ENCODE measurements around the gene PEX1. TPM values are rescaled to one million over a fixed set of nuclear protein-coding genes. Genes with fewer than 3 reads are reported as not detected.

PEX1 gene
- total and polyA plus RNA-seq, 2 of the 13 experiments (the other 11 are each of a cell fraction or from before 2014, with no cell fraction given) = 16.6 to 22.4 TPM

DNA sequence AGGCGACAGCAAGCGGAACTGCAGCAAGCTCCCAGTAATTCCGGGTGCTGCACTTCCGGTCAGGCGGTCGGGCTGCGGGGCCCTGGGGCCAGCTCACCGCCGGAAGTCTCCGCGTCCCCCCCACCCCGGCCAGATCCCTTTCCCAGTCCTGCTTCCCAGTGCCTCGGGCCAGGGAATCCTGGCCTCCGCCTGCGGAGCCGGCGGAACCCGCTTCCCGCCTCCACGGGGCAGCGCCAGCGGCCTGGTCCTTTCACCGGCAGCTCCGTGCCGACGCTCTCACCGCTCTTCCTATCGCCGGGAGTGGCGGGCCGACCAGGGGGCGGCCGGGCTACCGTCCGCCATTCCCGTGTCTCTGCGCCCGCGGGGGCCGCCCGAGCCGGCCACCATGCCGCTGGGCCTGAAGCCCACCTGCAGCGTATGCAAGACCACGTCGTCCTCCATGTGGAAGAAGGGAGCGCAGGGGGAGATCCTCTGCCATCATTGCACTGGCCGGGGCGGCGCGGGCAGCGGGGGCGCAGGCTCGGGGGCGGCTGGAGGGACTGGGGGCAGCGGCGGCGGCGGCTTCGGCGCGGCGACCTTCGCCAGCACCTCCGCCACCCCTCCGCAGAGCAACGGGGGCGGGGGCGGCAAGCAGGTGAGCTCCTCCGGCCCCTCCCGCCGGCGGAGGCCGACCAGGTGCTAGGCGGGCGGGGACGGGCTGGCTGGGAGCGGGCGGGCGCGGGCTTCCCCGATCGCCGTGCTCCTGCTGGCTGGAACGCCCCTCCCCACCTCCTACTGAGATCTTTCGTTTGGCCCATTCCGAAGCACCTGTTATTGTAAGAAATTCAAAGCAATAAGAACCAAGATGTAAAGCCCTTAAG is 80.7 kb downstream of the PEX1 start, which contains the start of gene GATAD1 (continued):
- TF ChIP-seq, protein P1, sequence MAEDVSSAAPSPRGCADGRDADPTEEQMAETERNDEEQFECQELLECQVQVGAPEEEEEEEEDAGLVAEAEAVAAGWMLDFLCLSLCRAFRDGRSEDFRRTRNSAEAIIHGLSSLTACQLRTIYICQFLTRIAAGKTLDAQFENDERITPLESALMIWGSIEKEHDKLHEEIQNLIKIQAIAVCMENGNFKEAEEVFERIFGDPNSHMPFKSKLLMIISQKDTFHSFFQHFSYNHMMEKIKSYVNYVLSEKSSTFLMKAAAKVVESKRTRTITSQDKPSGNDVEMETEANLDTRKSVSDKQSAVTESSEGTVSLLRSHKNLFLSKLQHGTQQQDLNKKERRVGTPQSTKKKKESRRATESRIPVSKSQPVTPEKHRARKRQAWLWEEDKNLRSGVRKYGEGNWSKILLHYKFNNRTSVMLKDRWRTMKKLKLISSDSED (CRISPR knock-in tag; IDR thresholded peaks at IDR 0.05) = no peak
- TF ChIP-seq GFI1 (CRISPR knock-in tag; IDR thresholded peaks at IDR 0.05; ENCODE audit: borderline replicate concordance) = peak; percentile 74
- TF ChIP-seq SNAPC2 (CRISPR knock-in tag; IDR thresholded peaks at IDR 0.05) = no peak
- no peak for TF ChIP-seq MBNL3 (CRISPR knock-in tag; conservative IDR thresholded peaks at IDR 0.05)
- TF ChIP-seq, protein P2, sequence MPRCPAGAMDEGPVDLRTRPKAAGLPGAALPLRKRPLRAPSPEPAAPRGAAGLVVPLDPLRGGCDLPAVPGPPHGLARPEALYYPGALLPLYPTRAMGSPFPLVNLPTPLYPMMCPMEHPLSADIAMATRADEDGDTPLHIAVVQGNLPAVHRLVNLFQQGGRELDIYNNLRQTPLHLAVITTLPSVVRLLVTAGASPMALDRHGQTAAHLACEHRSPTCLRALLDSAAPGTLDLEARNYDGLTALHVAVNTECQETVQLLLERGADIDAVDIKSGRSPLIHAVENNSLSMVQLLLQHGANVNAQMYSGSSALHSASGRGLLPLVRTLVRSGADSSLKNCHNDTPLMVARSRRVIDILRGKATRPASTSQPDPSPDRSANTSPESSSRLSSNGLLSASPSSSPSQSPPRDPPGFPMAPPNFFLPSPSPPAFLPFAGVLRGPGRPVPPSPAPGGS (CRISPR knock-in tag; IDR thresholded peaks at IDR 0.05) = no peak
- TF ChIP-seq, protein P3, sequence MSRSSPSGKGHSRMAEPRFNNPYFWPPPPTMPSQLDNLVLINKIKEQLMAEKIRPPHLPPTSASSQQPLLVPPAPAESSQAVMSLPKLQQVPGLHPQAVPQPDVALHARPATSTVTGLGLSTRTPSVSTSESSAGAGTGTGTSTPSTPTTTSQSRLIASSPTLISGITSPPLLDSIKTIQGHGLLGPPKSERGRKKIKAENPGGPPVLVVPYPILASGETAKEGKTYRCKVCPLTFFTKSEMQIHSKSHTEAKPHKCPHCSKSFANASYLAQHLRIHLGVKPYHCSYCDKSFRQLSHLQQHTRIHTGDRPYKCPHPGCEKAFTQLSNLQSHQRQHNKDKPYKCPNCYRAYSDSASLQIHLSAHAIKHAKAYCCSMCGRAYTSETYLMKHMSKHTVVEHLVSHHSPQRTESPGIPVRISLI (CRISPR knock-in tag; IDR thresholded peaks at IDR 0.05; ENCODE audit: borderline replicate concordance) = 0 out of 2 replicates have a peak, but pooled peaks have one; percentile 33
- TF ChIP-seq ZNF562 (CRISPR knock-in tag; IDR thresholded peaks at IDR 0.05; ENCODE audit: borderline replicate concordance) = no peak
- TF ChIP-seq HDAC1 (CRISPR knock-in tag; IDR thresholded peaks at IDR 0.05) = no peak
- TF ChIP-seq KDM6A (CRISPR knock-in tag; IDR thresholded peaks at IDR 0.05; ENCODE audit: low read depth) = no peak
- TF ChIP-seq, protein P4, sequence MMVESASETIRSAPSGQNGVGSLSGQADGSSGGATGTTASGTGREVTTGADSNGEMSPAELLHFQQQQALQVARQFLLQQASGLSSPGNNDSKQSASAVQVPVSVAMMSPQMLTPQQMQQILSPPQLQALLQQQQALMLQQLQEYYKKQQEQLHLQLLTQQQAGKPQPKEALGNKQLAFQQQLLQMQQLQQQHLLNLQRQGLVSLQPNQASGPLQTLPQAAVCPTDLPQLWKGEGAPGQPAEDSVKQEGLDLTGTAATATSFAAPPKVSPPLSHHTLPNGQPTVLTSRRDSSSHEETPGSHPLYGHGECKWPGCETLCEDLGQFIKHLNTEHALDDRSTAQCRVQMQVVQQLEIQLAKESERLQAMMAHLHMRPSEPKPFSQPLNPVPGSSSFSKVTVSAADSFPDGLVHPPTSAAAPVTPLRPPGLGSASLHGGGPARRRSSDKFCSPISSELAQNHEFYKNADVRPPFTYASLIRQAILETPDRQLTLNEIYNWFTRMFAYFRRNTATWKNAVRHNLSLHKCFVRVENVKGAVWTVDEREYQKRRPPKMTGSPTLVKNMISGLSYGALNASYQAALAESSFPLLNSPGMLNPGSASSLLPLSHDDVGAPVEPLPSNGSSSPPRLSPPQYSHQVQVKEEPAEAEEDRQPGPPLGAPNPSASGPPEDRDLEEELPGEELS (CRISPR knock-in tag; IDR thresholded peaks at IDR 0.05) = no peak
- TF ChIP-seq, protein P5, sequence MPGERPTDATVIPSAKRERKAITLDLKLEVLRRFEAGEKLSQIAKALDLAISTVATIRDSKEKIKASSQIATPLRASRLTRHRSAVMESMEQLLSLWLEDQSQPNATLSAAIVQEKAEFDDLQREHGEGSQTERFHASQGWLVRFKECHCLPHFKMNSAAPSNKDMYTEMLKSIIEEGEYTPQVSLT (CRISPR knock-in tag; IDR thresholded peaks at IDR 0.05; ENCODE audit: borderline replicate concordance, low read depth) = no peak
- TF ChIP-seq TARDBP (CRISPR knock-in tag; IDR thresholded peaks at IDR 0.05) = no peak
- no peak for TF ChIP-seq RCOR2 (CRISPR knock-in tag; IDR thresholded peaks at IDR 0.05)
- TF ChIP-seq SMAD1 (CRISPR knock-in tag; IDR thresholded peaks at IDR 0.05; ENCODE audit: borderline replicate concordance, low read depth) = peak; percentile 40; the same call in 1 of the 2 replicates
- TF ChIP-seq ZNF17 (CRISPR knock-in tag; IDR thresholded peaks at IDR 0.05) = no peak
- TF ChIP-seq ZNF549 (CRISPR knock-in tag; IDR thresholded peaks at IDR 0.05) = no peak
- TF ChIP-seq, protein P6, sequence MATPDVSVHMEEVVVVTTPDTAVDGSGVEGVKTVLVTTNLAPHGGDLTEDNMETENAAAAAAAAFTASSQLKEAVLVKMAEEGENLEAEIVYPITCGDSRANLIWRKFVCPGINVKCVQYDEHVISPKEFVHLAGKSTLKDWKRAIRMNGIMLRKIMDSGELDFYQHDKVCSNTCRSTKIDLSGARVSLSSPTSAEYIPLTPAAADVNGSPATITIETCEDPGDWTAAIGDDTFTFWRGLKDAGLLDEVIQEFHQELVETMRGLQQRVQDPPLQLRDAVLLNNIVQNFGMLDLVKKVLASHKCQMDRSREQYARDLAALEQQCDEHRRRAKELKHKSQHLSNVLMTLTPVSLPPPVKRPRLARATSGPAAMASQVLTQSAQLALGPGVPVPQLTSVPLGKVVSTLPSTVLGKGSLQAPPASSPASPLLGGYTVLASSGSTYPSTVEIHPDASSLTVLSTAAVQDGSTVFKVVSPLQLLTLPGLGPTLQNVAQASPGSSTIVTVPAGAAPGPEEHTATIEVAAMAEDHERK (CRISPR knock-in tag; IDR thresholded peaks at IDR 0.05; ENCODE audit: low read depth) = no peak
- TF ChIP-seq BCL6 (CRISPR knock-in tag; IDR thresholded peaks at IDR 0.05) = peak; percentile 28; the same call in 1 of the 2 replicates
- TF ChIP-seq, protein P7, sequence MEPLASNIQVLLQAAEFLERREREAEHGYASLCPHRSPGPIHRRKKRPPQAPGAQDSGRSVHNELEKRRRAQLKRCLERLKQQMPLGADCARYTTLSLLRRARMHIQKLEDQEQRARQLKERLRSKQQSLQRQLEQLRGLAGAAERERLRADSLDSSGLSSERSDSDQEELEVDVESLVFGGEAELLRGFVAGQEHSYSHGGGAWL (CRISPR knock-in tag; IDR thresholded peaks at IDR 0.05) = no peak
